Liver (tissue), 3 donors: ENCODE data around the gene RPS6KA5.
"Not testable (repeated sequence)": the region's sequence is repeated elsewhere in the genome, so short reads cannot be mapped to it uniquely, and the experiment has no call there.

Experiments
- CTCF ChIP-seq: fragments of 150-350 bp; IDR thresholded peaks from 2 replicates; pipeline ENCODE4 v1.5.1; 2017; ENCODE audit warnings: improper control_type of control experiment, low read depth, low read length; ENCODE audit not compliant: missing input control
- GABPA ChIP-seq, 2 donors: IDR thresholded peaks in 1 of 2; conservative IDR thresholded peaks in 1 of 2; 2 replicates each; pipeline ENCODE4 v1.6.1; 2016; ENCODE audit warnings: antibody characterized with exemption in 2 of 2, mild to moderate bottlenecking in 1 of 2, moderate library complexity in 1 of 2
- HNF4A ChIP-seq, 2 donors: conservative IDR thresholded peaks; 2 replicates each; pipeline ENCODE4 v1.6.1; 2016; ENCODE audit warnings: antibody characterized with exemption in 2 of 2, mild to moderate bottlenecking in 2 of 2
- JUND ChIP-seq, 2 donors: IDR thresholded peaks; 2 replicates each; pipeline ENCODE4 v1.6.1; 2016; ENCODE audit warnings: antibody characterized with exemption in 2 of 2
- MAX ChIP-seq: IDR thresholded peaks from 2 replicates; pipeline ENCODE4 v1.6.1; 2016; ENCODE audit warnings: antibody characterized with exemption
- REST ChIP-seq: IDR thresholded peaks from 2 replicates; pipeline ENCODE4 v1.6.1; 2016; ENCODE audit warnings: antibody characterized with exemption, mild to moderate bottlenecking
- SP1 ChIP-seq: IDR thresholded peaks from 2 replicates; pipeline ENCODE4 v1.6.1; 2018; ENCODE audit warnings: antibody characterized with exemption, mild to moderate bottlenecking
- YY1 ChIP-seq: IDR thresholded peaks from 2 replicates; pipeline ENCODE4 v1.6.1; 2016; ENCODE audit warnings: antibody characterized with exemption, mild to moderate bottlenecking
- donor health status: healthy.
- donor health status: healthy.

GRCh38 chr14:91097657-91098056, 37.2 kb upstream of the RPS6KA5 start:
- not testable (repeated sequence) for TF ChIP-seq CTCF; MAX; JUND (IDR thresholded peaks at IDR 0.05); HNF4A (conservative IDR thresholded peaks at IDR 0.05); REST; YY1; SP1; GABPA (IDR thresholded peaks at IDR 0.05 in 1 of 2, conservative IDR thresholded peaks at IDR 0.05 in 1 of 2)
